SK-N-SH (cell line): ENCODE measurements around the gene EFCAB3. TPM values are rescaled to one million over a fixed set of nuclear protein-coding genes. Genes with fewer than 3 reads are reported as not detected.
"Not testable (repeated sequence)": the region's sequence is repeated elsewhere in the genome, so short reads cannot be mapped to it uniquely, and the experiment has no call there.

ENCODE experiments used
- CTCF ChIA-PET: fragments of 300-600, 350-600 bp; formaldehyde crosslinking; extraction: SDS; loops from one replicate; lab custom pipeline; 2021; lab: Yijun Ruan, JAX
- POLR2A ChIA-PET: fragments of 350-600 bp; sonication (Branson Sonifier 250); formaldehyde crosslinking; extraction: SDS; loops from one replicate; lab custom pipeline; 2020; ENCODE audit warnings: antibody characterized with exemption, inconsistent platforms; lab: Yijun Ruan, JAX
- DNase-seq: peaks from one replicate; pipeline ENCODE4 v3.0.0; 2012
- H2AFZ ChIP-seq: fragments of 200-600 bp; sonication (generic); 2 replicates; pipeline ENCODE4 v1.8.1; 2016; ENCODE audit warnings: antibody characterized with exemption, mild to moderate bottlenecking, low read depth
- H3F3A ChIP-seq: fragments of 200-600 bp; sonication (generic); replicated peaks from 2 replicates; pipeline ENCODE3; 2016; ENCODE audit warnings: antibody characterized with exemption, mild to moderate bottlenecking; ENCODE audit not compliant: insufficient read depth
- H3K27ac ChIP-seq, 2 experiments: fragments of 200-500 bp in 1 of 2; fragments of 200-600 bp in 1 of 2; sonication (Bioruptor generic) in 1 of 2; sonication (generic), shearing (Covaris generic) in 1 of 2; 2 replicates each; pipeline versions ENCODE4 v1.5.1 to v1.6.1; 2014 to 2016; ENCODE audit warnings: low read depth in 2 of 2, inconsistent platforms in 1 of 2, low read length in 1 of 2, mild to moderate bottlenecking in 1 of 2, mixed read lengths in 1 of 2
- H3K27me3 ChIP-seq: fragments of 200-600 bp; sonication (generic), shearing (Covaris generic); 2 replicates; pipeline ENCODE4 v1.6.1; 2016; ENCODE audit warnings: mixed run types; ENCODE audit not compliant: insufficient read depth
- H3K36me3 ChIP-seq, 2 experiments: fragments of 200-500 bp in 1 of 2; fragments of 200-600 bp in 1 of 2; sonication (Bioruptor generic) in 1 of 2; sonication (generic) in 1 of 2; replicated peaks in 1 of 2; 2 replicates each; pipeline versions ENCODE3 to v1.5.1; 2014 to 2016; ENCODE audit warnings: low read length in 1 of 2, mild to moderate bottlenecking in 1 of 2; ENCODE audit not compliant: insufficient read depth in 2 of 2, control insufficient read depth in 1 of 2
- H3K4me1 ChIP-seq, 2 experiments: fragments of 200-500 bp in 1 of 2; fragments of 200-600 bp in 1 of 2; sonication (Bioruptor generic) in 1 of 2; sonication (generic), shearing (Covaris generic) in 1 of 2; 2 replicates each; pipeline versions ENCODE4 v1.5.1 to v1.6.1; 2014 to 2016; ENCODE audit warnings: low read depth in 1 of 2, low read length in 1 of 2, mixed run types in 1 of 2; ENCODE audit not compliant: insufficient read depth in 2 of 2, control insufficient read depth in 1 of 2
- H3K4me2 ChIP-seq: fragments of 200-600 bp; sonication (generic), shearing (Covaris generic); 2 replicates; pipeline ENCODE4 v1.6.1; 2017; ENCODE audit warnings: mixed run types
- H3K4me3 ChIP-seq, 2 experiments: fragments of 200-500 bp in 1 of 2; fragments of 200-600 bp in 1 of 2; sonication (Bioruptor generic) in 1 of 2; sonication (generic), shearing (Covaris generic) in 1 of 2; 2 replicates each; pipeline versions ENCODE4 v1.5.1 to v1.8.1; 2014 to 2016; ENCODE audit warnings: low read depth in 2 of 2, inconsistent platforms in 1 of 2, low read length in 1 of 2, mild to moderate bottlenecking in 1 of 2, mixed read lengths in 1 of 2, moderate library complexity in 1 of 2
- H3K79me2 ChIP-seq: fragments of 200-600 bp; sonication (generic); 2 replicates; pipeline ENCODE4 v1.8.1; 2017; ENCODE audit warnings: mild to moderate bottlenecking; ENCODE audit not compliant: insufficient read depth
- H3K9ac ChIP-seq: fragments of 200-600 bp; sonication (generic); 2 replicates; pipeline ENCODE4 v1.6.1; 2017; ENCODE audit warnings: mixed run types
- H3K9me2 ChIP-seq: fragments of 200-600 bp; sonication (generic); 2 replicates; pipeline ENCODE4 v1.6.1; 2017; ENCODE audit warnings: mixed run types
- H3K9me3 ChIP-seq: fragments of 200-600 bp; sonication (generic); 2 replicates; pipeline ENCODE4 v1.6.1; 2017; ENCODE audit warnings: mixed run types, mild to moderate bottlenecking, moderate library complexity
- H4K20me1 ChIP-seq: fragments of 200-600 bp; sonication (generic); 2 replicates; pipeline ENCODE4 v1.6.1; 2017; ENCODE audit warnings: mild to moderate bottlenecking, mixed run types; ENCODE audit not compliant: insufficient read depth
- WGBS: methylation state at CpG from one replicate; pipeline ENCODE4 v1.1.6; 2017; ENCODE audit warnings: low lambda C conversion rate; 5-methylcytosine and 5-hydroxymethylcytosine counted together
- polyA plus RNA-seq, 3 experiments: library from polyadenylated mRNA; depleted of rRNA; stranded (reverse); fragments of >200 nt; gene quantifications; 2 replicates each; pipeline ENCODE4 v1.2.3, GENCODE V29; 2012
- small RNA-seq, 7 experiments: library from RNA; depleted of rRNA; stranded (forward); fragments of <200 nt; gene quantifications; one replicate each; pipeline ENCODE3, GENCODE V24; 2012

The EFCAB3 gene
- polyA plus RNA-seq, 1 of the 3 experiments (the other 2 are of a cell fraction), result not detected

- H2AFZ ChIP-seq, H3K36me3 ChIP-seq, H4K20me1 ChIP-seq, H3K9me3 ChIP-seq, POLR2A ChIA-PET, H3F3A ChIP-seq, H3K4me3 ChIP-seq, H3K9ac ChIP-seq, H3K79me2 ChIP-seq, H3K27ac ChIP-seq, H3K9me2 ChIP-seq, H3K27me3 ChIP-seq, DNase-seq, H3K4me2 ChIP-seq, CTCF ChIA-PET, H3K4me1 ChIP-seq: not testable (repeated sequence)
- 79% methylated on average over 10 of the region's 10 CpGs for WGBS
Observed at GRCh38 chr17:62458483-62458882, 78.1 kb downstream of the EFCAB3 start.

DNA sequence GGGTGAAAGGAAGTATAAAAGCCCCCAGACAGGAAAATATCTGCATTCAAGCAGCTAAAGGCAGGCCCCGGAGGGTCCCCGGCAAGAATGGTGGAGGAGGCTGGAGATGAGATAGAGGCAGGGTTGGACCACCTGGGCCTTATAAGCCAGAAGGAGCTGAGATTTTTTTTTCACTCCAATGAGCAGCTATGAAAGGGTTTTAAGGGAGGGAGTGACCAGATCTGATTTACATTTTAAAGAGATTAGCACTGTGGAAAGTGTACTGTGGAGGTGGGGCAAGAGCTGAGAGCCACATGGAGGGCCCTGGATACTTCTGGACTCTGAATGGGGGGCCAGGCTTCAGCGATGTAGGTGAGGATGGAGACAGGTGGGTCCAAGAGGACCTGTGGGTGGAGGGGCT lies 84.1 kb downstream of the EFCAB3 start:
- H3K4me1 ChIP-seq, H3K9me2 ChIP-seq, CTCF ChIA-PET, H3K27me3 ChIP-seq, DNase-seq, H3K36me3 ChIP-seq, H3K79me2 ChIP-seq, POLR2A ChIA-PET, H3K9me3 ChIP-seq, H3K9ac ChIP-seq, H2AFZ ChIP-seq, H3K4me2 ChIP-seq, H3K27ac ChIP-seq, H3F3A ChIP-seq, H3K4me3 ChIP-seq, H4K20me1 ChIP-seq: not testable (repeated sequence)
- 68% methylated on average over 3 of the region's 3 CpGs for WGBS

DNA sequence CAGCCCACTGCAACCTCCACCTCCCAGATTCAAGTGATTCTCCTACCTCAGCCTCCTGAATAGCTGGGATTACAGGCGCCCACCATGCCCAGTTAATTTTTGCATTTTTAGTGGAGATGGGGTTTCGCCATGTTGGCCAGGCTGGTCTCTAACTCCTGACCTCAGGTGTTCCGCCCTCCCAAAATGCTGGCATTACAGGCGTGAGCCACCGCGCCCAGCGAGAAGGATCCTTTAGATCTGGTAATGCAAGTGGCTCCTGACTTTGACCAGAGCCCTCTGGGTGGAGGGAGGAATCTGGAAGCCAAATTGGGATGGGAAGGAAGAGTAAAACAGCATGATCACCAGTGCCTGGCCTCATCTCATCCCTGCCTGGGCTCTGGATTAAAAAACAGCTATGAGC lies 84.9 kb downstream of the EFCAB3 start:
- DNase-seq, H3K27ac ChIP-seq, POLR2A ChIA-PET, H2AFZ ChIP-seq, H3K4me3 ChIP-seq, H3K79me2 ChIP-seq, H3K9ac ChIP-seq, H3K36me3 ChIP-seq, H4K20me1 ChIP-seq, CTCF ChIA-PET, H3K9me3 ChIP-seq, H3K4me1 ChIP-seq, H3F3A ChIP-seq, H3K27me3 ChIP-seq, H3K9me2 ChIP-seq, H3K4me2 ChIP-seq: not testable (repeated sequence)
- 90% methylated on average over 7 of the region's 7 CpGs for WGBS

Small RNA genes lying within 50 kb of the gene (small RNA-seq; reads per million reads assigned to genes)
- gene RNU7-52P, result 0 reads per million in 7 experiments

Other genes starting within 250 kb of the EFCAB3 start
- gene METTL2A, start 43.3 kb downstream of the EFCAB3 start, polyA plus RNA-seq (2012; rRNA removed), result 16.8 and 20.0 TPM in 2 replicates
- gene TLK2, start 98.3 kb downstream of the EFCAB3 start, polyA plus RNA-seq (2012; rRNA removed), result 51.9 and 75.9 TPM in 2 replicates
- gene MRC2, start 247.1 kb downstream of the EFCAB3 start, polyA plus RNA-seq (2012; rRNA removed), result 112 and 213 TPM in 2 replicates